Spleen (tissue), 7 donors: Measurements from ENCODE around the gene TRMT44.

Experiments
- CTCF ChIP-seq, 11 experiments: fragments of 200-600 bp in 7 of 11; fragments of 450-650 bp in 4 of 11; sonication (generic) in 4 of 11; IDR thresholded peaks in 8 of 11; conservative IDR thresholded peaks in 3 of 11; 1 replicate in 7 of 11; 2 replicates in 4 of 11; pipeline versions ENCODE4 v1.4.0 to v1.8.0; 2016 to 2021; ENCODE audit warnings: antibody characterized with exemption in 11 of 11, inconsistent platforms in 4 of 11, mild to moderate bottlenecking in 1 of 11
- POLR2A ChIP-seq, 3 donors: fragments of 450-650 bp; IDR thresholded peaks; one replicate each; pipeline ENCODE4 v1.5.1; 2017; ENCODE audit warnings: antibody characterized with exemption in 3 of 3, mild to moderate bottlenecking in 1 of 3
- POLR2AphosphoS5 ChIP-seq, 3 donors: sonication (generic); formaldehyde crosslinking; IDR thresholded peaks; one replicate each; pipeline ENCODE4 v1.5.1; 2017; ENCODE audit warnings: antibody characterized with exemption in 3 of 3
- donor health status: DM: no; HTN: no; CAD: no; lungs with moderate emphysema.
- donor health status: DM: no; HTN: no; CAD: no.
- donor health status: DM: no; HTN: no; CAD: no.

- TF ChIP-seq CTCF (IDR thresholded peaks at IDR 0.05 in 8 of 11, conservative IDR thresholded peaks at IDR 0.05 in 3 of 11): no peak
- TF ChIP-seq POLR2A (IDR thresholded peaks at IDR 0.05): no peak
- TF ChIP-seq POLR2AphosphoS5 (IDR thresholded peaks at IDR 0.05): no peak
These were observed 47.0 kb upstream of the TRMT44 start for GRCh38 chr4:8393593-8394038.
